Daoy (cell line): Measurements from ENCODE around the gene COX8A. TPM values are rescaled to one million over a fixed set of nuclear protein-coding genes. Genes with fewer than 3 reads are reported as not detected.
"Not testable (repeated sequence)": the region's sequence is repeated elsewhere in the genome, so short reads cannot be mapped to it uniquely, and the experiment has no call there.

Source experiments
- DNase-seq: peaks from one replicate; pipeline ENCODE4 v3.0.0-alpha.2; 2015; ENCODE audit warnings: low read depth
- total RNA-seq: library from RNA; depleted of rRNA; stranded (reverse); fragments of >200 nt; shearing (Covaris generic); gene quantifications from 2 replicates; pipeline ENCODE4 v1.2.3, GENCODE V29; 2014

Gene COX8A
- total RNA-seq, 1 experiment from 2014 or later = 414 TPM

- DNase-seq = no peak
Observed at GRCh38 chr11:63969461-63969860, 5.0 kb upstream of the COX8A start.

GRCh38 chr11:63970902-63971301 is 3.5 kb upstream of the COX8A start:
- DNase-seq = no peak

GRCh38 chr11:63973912-63974258 is 535 bp upstream of the COX8A start:
- DNase-seq = not testable (repeated sequence)

- no peak for DNase-seq
Observed at GRCh38 chr11:63978551-63979239, 4.3 kb downstream of the COX8A start.

GRCh38 chr11:63979426-63979825 is 5.0 kb downstream of the COX8A start:
- no peak for DNase-seq

GRCh38 chr11:63985812-63986155 is 11.4 kb downstream of the COX8A start:
- DNase-seq = no peak

- peak; percentile 94 for DNase-seq
Observed at GRCh38 chr11:63986156-63986931, 11.9 kb downstream of the COX8A start, which contains the start of gene OTUB1. Gene OTUB1 (plus strand): TSS chr11:63986438. CDS start chr11:63986457, 19 bp downstream.

- DNase-seq = no peak
Observed at GRCh38 chr11:63986932-63987513, 12.6 kb downstream of the COX8A start.

GRCh38 chr11:63991558-63991957 is 17.1 kb downstream of the COX8A start:
- DNase-seq = no peak

GRCh38 chr11:63993100-63993499 is 18.7 kb downstream of the COX8A start:
- no peak for DNase-seq

GRCh38 chr11:63993993-63994392 is 19.6 kb downstream of the COX8A start:
- no peak for DNase-seq

GRCh38 chr11:63996512-63996911 is 22.1 kb downstream of the COX8A start:
- no peak for DNase-seq

GRCh38 chr11:63997104-63997700 is 22.8 kb downstream of the COX8A start:
- no peak for DNase-seq

- DNase-seq = no peak
Observed at GRCh38 chr11:63997801-63998337, 23.4 kb downstream of the COX8A start.

GRCh38 chr11:63998558-63999348 is 24.3 kb downstream of the COX8A start:
- no peak for DNase-seq

- DNase-seq = peak; percentile 85
Observed at GRCh38 chr11:63999349-64000025, 25.1 kb downstream of the COX8A start.

GRCh38 chr11:64000026-64000739 is 25.8 kb downstream of the COX8A start:
- DNase-seq = peak; percentile 82

GRCh38 chr11:64000740-64001483 is 26.5 kb downstream of the COX8A start:
- DNase-seq = no peak
